Keratinocyte (primary cell): ENCODE results near the gene DIP2C. TPM values are rescaled to one million over a fixed set of nuclear protein-coding genes. Genes with fewer than 3 reads are reported as not detected.

Source experiments
- DNase-seq: peaks from one replicate; pipeline ENCODE4 v3.0.0-alpha.2; 2011; ENCODE audit warnings: low read depth, missing footprints, low spot score
- FAIRE-seq: peaks from 2 replicates; lab custom pipeline; 2011; peaks lifted over from hg19 to GRCh38; lab: Jason Lieb, UNC
- H2AFZ ChIP-seq: 2 replicates; pipeline ENCODE4 v1.6.0; 2012; ENCODE audit warnings: low read length, control low read depth, inconsistent platforms; ENCODE audit not compliant: control insufficient read depth
- H3K27ac ChIP-seq: 2 replicates; pipeline ENCODE4 v1.5.1; 2011; ENCODE audit warnings: low read length; ENCODE audit not compliant: control insufficient read depth, insufficient read depth
- H3K27me3 ChIP-seq: 3 replicates; pipeline ENCODE4 v1.6.0; 2011; ENCODE audit warnings: low read length; ENCODE audit not compliant: control insufficient read depth, insufficient read depth; ENCODE audit errors: extremely low read depth
- H3K36me3 ChIP-seq, 2 experiments: 2 replicates in 1 of 2; 3 replicates in 1 of 2; pipeline ENCODE4 v1.5.1; 2011; ENCODE audit warnings: low read length in 2 of 2, mild to moderate bottlenecking in 1 of 2; ENCODE audit not compliant: control insufficient read depth in 2 of 2, insufficient read depth in 2 of 2; ENCODE audit errors: extremely low read depth in 1 of 2
- H3K4me1 ChIP-seq: 3 replicates; pipeline ENCODE4 v1.5.1; 2011; ENCODE audit warnings: low read length; ENCODE audit not compliant: control insufficient read depth, insufficient read depth; ENCODE audit errors: extremely low read depth
- H3K4me2 ChIP-seq: 3 replicates; pipeline ENCODE4 v1.6.0; 2011; ENCODE audit warnings: low read depth, low read length; ENCODE audit not compliant: control insufficient read depth, insufficient read depth; ENCODE audit errors: extremely low read depth
- H3K4me3 ChIP-seq, 3 experiments: fragments of 200-600 bp in 1 of 3; sonication (generic) in 1 of 3; 2 replicates in 2 of 3; 3 replicates in 1 of 3; pipeline ENCODE4 v1.5.1; 2011 to 2016; ENCODE audit warnings: low read length in 3 of 3, mild to moderate bottlenecking in 3 of 3, control low read depth in 2 of 3, inconsistent platforms in 1 of 3, low read depth in 1 of 3, mixed read lengths in 1 of 3, mixed run types in 1 of 3, moderate library complexity in 1 of 3; ENCODE audit not compliant: control insufficient read depth in 2 of 3, insufficient read depth in 2 of 3; ENCODE audit errors: extremely low read depth in 1 of 3
- H3K79me2 ChIP-seq: 2 replicates; pipeline ENCODE4 v1.6.0; 2012; ENCODE audit warnings: low read length; ENCODE audit not compliant: control insufficient read depth, insufficient read depth
- H3K9ac ChIP-seq: 3 replicates; pipeline ENCODE4 v1.6.0; 2011; ENCODE audit warnings: low read length; ENCODE audit not compliant: control insufficient read depth, insufficient read depth; ENCODE audit errors: extremely low read depth
- H3K9me1 ChIP-seq: 3 replicates; pipeline ENCODE4 v1.6.0; 2011; ENCODE audit warnings: low read length; ENCODE audit not compliant: control insufficient read depth, insufficient read depth; ENCODE audit errors: extremely low read depth
- H3K9me3 ChIP-seq: 2 replicates; pipeline ENCODE4 v1.5.1; 2012; ENCODE audit warnings: low read depth, low read length; ENCODE audit not compliant: control insufficient read depth
- H4K20me1 ChIP-seq: 3 replicates; pipeline ENCODE4 v1.6.0; 2011; ENCODE audit warnings: low read length; ENCODE audit not compliant: control insufficient read depth, insufficient read depth; ENCODE audit errors: extremely low read depth
- CTCF ChIP-seq, 3 experiments: IDR thresholded peaks in 1 of 3; conservative IDR thresholded peaks in 1 of 3; optimal IDR thresholded peaks in 1 of 3; 2 replicates in 2 of 3; 3 replicates in 1 of 3; pipeline versions ENCODE3 to v1.5.1; 2011; ENCODE audit warnings: low read length in 3 of 3, mild to moderate bottlenecking in 3 of 3, moderate library complexity in 2 of 3, control low read depth in 1 of 3, inconsistent platforms in 1 of 3; ENCODE audit not compliant: insufficient read depth in 2 of 3; ENCODE audit errors: extremely low read depth in 1 of 3
- EZH2 ChIP-seq: IDR thresholded peaks from one replicate; pipeline ENCODE4 v1.6.1; 2012; ENCODE audit warnings: inconsistent platforms, mild to moderate bottlenecking, low read length, moderate library complexity
- dilution Hi-C: fragments of 300-500 bp; cut with MboI; formaldehyde crosslinking; loops from one replicate; pipeline ENCODE4 v1.7.0; 2020; ENCODE audit warnings: low sequenced_read_pairs; ENCODE audit not compliant: extremely low pct_ligation_motif_present
- polyA plus RNA-seq, 5 experiments: library from polyadenylated mRNA; depleted of rRNA in 3 of 5; stranded (reverse) in 3 of 5; stranded (forward) in 1 of 5; unstranded in 1 of 5; fragments of >200 nt; gene quantifications; 1 replicate in 1 of 5; 2 replicates in 3 of 5; 3 replicates in 1 of 5; pipeline versions ENCODE4 v1.2.1 to v1.2.3, GENCODE V29; 2011 to 2012; ENCODE audit warnings: missing spikeins in 2 of 5, low read depth in 1 of 5, low replicate concordance in 1 of 5

DIP2C gene
- polyA plus RNA-seq, 1 donor (not counting 4 experiments of a cell fraction or from before 2014, with no cell fraction given) = 1.3 TPM

GRCh38 chr10:682931-683447, 6.5 kb downstream of the DIP2C start:
- Histone ChIP-seq H4K20me1 (no peaks in the 10 kb centered on the region), H3K27me3 (no peaks in the 10 kb centered on the region), H3K9me1 (no peaks in the 10 kb centered on the region), H3K4me3 (peak overlapping the region in 2 of 3 experiments; percentile 38 to 66), H3K27ac (peak overlapping the region; percentile 59), H3K9me3 (no peaks in the 10 kb centered on the region), H3K9ac (peak overlapping the region; percentile 65), H3K79me2 (peaks cover 13% of the 10 kb centered on the region), H3K4me1 (peaks cover 10% of the 10 kb centered on the region), H3K36me3 (no peaks in the 10 kb centered on the region), H2AFZ (peak overlapping the region; percentile 20), H3K4me2 (peak overlapping the region; percentile 75)
- no peak for FAIRE-seq
- TF ChIP-seq EZH2 (no peak), CTCF (optimal IDR thresholded peaks at IDR 0.05 in 1 of 3, IDR thresholded peaks at IDR 0.05 in 1 of 3, conservative IDR thresholded peaks at IDR 0.05 in 1 of 3; ENCODE audit: extremely low read depth in 1 of 3, insufficient read depth in 2 of 3, low read length in 3 of 3) (no peak)
- dilution Hi-C loops = no loop called here
- no peak for DNase-seq

GRCh38 chr10:681670-682318, 7.7 kb downstream of the DIP2C start:
- Histone ChIP-seq H3K9me3 (no peaks in the 10 kb centered on the region), H3K4me2 (no peak overlapping the region), H2AFZ (no peak overlapping the region), H3K9me1 (no peaks in the 10 kb centered on the region), H3K36me3 (no peaks in the 10 kb centered on the region), H3K27me3 (no peaks in the 10 kb centered on the region), H4K20me1 (no peaks in the 10 kb centered on the region), H3K4me3 (no peak overlapping the region), H3K4me1 (peaks cover 10% of the 10 kb centered on the region), H3K27ac (no peak overlapping the region), H3K9ac (no peak overlapping the region), H3K79me2 (peaks cover 11% of the 10 kb centered on the region)
- FAIRE-seq (no peak), DNase-seq (no peak)
- dilution Hi-C loops = no loop called here
- TF ChIP-seq EZH2 (no peak), CTCF (optimal IDR thresholded peaks at IDR 0.05 in 1 of 3, IDR thresholded peaks at IDR 0.05 in 1 of 3, conservative IDR thresholded peaks at IDR 0.05 in 1 of 3; ENCODE audit: extremely low read depth in 1 of 3, insufficient read depth in 2 of 3, low read length in 3 of 3) (no peak)
